RWPE1 (cell line): ENCODE measurements around the gene USP47.

Experiments used
- CTCF ChIA-PET: fragments of 350-600 bp; sonication (Branson Sonifier 250); formaldehyde crosslinking; extraction: SDS; loops from one replicate; lab custom pipeline; 2021; lab: Yijun Ruan, JAX
- POLR2A ChIA-PET: fragments of 400-600 bp; formaldehyde crosslinking; extraction: SDS; loops from one replicate; lab custom pipeline; 2020; ENCODE audit warnings: antibody characterized with exemption; ENCODE audit not compliant: low non-redundant PET; lab: Yijun Ruan, JAX
- DNase-seq: peaks from one replicate; pipeline ENCODE4 v3.0.0; 2012; ENCODE audit warnings: low spot score
- H3K27ac ChIP-seq: fragments of 450-650 bp; 2 replicates; pipeline ENCODE4 v1.5.1; 2017
- TF ChIP-seq, protein P1 (sequence below): fragments of 450-650 bp; conservative IDR thresholded peaks from 2 replicates; pipeline ENCODE4 v1.5.1; 2017; ENCODE audit warnings: low read depth, mild to moderate bottlenecking

USP47 gene

DNA sequence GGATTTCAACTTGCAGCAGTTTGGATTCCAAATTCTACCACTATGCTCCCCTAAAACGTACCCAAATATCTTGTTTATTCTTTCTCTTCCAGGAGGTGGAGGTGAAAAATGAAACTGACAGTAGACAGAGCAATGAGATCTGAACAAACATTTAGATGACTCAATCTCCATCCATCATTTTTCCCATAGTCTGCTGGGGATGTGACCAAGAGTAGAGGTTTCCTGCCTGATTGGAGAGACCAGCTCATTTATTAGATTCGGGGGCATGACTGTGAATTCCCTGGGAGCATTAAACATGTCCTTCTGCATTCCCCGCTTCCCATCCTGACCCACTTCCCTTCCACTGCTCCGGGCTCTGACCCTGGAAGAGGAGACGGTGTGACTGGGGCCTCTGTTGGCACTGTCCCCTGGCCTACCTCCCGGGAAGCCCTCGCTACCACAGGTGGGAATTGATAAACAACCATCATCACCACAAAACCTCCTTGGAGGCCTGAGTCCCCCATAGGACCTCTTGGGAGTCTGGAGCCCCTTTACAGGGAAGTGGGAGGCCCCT is 146.4 kb downstream of the USP47 start:
- peak overlapping the region; percentile 64 for H3K27ac ChIP-seq
- TF ChIP-seq, protein P1, sequence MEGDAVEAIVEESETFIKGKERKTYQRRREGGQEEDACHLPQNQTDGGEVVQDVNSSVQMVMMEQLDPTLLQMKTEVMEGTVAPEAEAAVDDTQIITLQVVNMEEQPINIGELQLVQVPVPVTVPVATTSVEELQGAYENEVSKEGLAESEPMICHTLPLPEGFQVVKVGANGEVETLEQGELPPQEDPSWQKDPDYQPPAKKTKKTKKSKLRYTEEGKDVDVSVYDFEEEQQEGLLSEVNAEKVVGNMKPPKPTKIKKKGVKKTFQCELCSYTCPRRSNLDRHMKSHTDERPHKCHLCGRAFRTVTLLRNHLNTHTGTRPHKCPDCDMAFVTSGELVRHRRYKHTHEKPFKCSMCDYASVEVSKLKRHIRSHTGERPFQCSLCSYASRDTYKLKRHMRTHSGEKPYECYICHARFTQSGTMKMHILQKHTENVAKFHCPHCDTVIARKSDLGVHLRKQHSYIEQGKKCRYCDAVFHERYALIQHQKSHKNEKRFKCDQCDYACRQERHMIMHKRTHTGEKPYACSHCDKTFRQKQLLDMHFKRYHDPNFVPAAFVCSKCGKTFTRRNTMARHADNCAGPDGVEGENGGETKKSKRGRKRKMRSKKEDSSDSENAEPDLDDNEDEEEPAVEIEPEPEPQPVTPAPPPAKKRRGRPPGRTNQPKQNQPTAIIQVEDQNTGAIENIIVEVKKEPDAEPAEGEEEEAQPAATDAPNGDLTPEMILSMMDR, result no peak
- DNase-seq, result no peak
- CTCF ChIA-PET, result interaction anchor here (0.6 kb wide), 2 partner anchors 24 to 695 kb away, joined by 3 read pairs; no protein-coding TSS in a partner anchor
- POLR2A ChIA-PET, result no interaction called here

DNA sequence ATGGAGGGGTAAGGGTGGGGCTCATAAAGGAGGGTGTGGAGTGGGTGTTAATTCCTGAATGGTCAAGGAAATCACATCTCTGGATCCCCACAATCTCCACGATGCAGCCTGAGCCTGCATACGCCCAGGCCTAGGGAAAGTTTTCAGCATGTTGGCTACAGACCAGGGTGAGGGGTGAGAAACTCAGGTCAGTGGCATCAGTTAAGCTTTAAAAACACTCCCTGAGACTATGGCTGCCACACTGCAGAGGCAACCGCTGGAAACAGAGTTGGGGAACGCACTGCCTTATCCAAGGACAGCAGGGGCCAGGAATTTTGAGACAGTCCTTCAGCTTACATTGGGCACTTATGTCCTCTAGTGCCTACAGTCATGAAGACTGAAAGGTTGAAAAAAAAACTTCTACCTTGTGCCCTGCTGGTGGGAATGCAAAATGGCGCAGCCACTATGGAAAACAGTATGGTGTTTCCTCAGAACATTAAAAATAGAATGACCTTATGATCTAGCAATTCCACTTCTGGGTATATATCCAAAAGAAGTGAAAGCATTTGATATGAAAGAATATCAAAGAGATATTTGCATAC is 147.0 kb downstream of the USP47 start:
- H3K27ac ChIP-seq, result peak overlapping the region; percentile 64
- no peak for DNase-seq
- TF ChIP-seq, protein P1, result no peak
- ChIA-PET POLR2A (no interaction called here), CTCF (interaction anchor here (0.5 to 0.6 kb wide), 3 partner anchors 25 to 694 kb away, joined by 3 read pairs; no protein-coding TSS in a partner anchor)

DNA sequence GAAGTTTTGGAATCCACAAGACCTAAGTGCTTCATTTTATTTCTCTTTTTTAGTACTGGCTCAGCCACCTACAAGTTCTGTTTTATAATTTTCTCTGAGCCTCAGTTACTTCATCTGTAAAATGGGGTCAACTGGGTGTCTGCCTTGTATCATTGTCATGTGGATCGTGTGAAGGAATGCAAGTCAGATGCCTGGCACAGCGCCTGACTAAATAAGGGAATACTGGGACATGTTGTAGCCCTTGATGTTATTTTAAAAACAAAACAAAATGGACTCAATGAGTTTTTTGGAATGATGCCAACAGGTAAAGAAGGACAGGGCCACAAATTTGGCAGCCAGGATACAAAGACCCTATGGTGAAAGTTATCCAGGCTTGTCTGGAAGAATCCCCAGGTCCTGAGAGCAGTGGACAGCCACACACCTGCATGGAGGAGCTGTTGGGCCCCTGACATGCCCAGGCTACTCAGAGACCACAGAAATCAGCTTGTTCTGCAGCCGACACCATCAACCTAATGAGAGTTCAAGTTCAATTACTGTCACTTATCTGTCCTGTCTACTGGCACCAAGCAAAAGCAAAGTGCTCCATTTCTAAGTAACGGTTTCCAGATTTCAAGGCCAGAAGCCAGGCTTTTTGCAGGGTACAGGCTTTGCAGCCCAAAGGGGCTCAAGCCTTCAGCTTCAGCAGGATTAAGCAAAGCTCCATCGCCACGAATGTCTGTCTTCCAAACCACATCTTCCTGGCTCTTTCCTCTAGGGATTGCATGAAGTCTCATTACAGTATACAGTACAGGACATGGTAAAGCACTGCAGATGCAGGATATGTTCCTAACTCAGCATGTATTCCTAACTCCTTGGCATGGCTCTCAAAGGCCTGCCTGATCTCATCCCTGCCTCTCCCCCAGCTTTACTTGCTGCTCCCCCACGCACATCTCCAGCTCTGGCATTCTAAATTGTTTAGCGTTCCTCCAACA is 148.3 kb downstream of the USP47 start:
- H3K27ac ChIP-seq, result peak overlapping the region; percentile 50
- no peak for DNase-seq
- ChIA-PET POLR2A (no interaction called here), CTCF (no interaction called here)
- TF ChIP-seq, protein P1, result no peak

DNA sequence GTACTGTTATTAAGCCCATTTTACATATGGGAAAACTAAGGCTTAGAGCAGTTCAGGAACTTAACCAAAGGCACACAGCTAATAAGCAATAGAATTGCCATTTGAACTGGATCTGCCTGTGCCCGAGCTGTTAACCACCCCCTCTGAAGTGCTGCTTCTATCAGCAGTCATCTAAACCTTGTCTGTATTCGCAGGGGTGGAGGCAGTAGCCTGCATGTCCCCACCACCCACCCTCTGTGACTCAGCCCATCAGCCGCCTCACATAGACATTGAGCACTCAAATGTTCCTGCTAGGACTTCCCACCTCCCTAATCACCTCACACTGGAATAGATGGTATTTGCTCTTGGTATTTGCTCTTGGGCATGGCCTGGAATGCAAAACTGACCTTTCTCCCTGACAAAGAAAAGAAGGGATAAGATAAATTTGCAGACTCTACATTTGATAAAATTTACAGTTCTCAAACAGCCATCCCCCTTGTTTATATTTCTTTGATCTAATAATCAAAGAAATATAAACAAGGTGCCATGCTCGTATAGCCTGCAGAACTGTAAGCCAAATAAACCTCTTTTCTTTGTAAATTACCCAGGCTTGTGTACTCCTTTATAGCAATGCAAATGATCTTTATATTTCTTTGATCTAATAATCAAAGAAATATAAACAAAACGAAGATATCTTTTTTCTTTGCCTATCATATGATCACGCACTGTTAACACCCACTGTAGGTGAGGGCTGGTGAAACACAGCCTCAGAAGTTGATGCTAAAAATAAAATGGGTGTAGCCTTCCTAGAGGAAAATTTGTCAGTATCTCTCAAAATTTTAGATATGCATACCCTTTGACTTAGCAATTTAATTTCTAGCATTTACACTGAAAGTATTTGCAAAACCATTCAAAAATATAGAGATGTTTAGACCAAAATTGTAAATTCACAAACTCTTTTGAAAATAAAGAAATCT is 150.8 kb downstream of the USP47 start:
- POLR2A ChIA-PET, result no interaction called here
- peak overlapping the region; percentile 63 for H3K27ac ChIP-seq
- CTCF ChIA-PET, result interaction anchor here (0.7 kb wide), 1 partner anchor 9 kb away, joined by 3 read pairs; no protein-coding TSS in a partner anchor
- TF ChIP-seq, protein P1, result no peak
- DNase-seq, result peak; percentile 57

DNA sequence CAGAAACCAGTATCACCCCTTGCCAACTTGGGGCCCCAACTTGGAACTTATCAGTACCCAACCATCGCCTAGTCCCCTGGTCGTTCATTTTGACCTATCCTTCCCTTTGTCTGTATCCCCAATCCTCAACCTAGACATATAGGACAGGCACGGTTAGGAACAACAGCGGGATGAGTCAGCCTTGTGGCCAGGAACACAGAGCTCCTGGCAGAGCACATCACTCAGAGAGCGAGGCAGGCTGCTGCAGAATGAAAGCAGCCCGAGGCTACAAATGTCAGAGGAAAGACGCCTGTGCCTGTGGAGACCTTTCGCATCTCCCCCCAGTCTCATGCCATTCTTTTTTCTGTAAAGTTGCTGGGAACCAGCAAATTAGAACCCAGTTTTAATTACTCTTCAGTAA is 152.1 kb downstream of the USP47 start:
- POLR2A ChIA-PET, result no interaction called here
- TF ChIP-seq, protein P1, result no peak
- peak; percentile 82 for DNase-seq
- H3K27ac ChIP-seq, result peak overlapping the region; percentile 87
- CTCF ChIA-PET, result interaction anchor here (0.6 to 1.0 kb wide), 2 partner anchors 12 to 40 kb away, joined by 3 read pairs; no protein-coding TSS in a partner anchor
